NCI-H1417 treated with DMSO at 0.1 percent for 48 hours (cell line): ENCODE results near the gene SIRPD.
A peak's percentile ranks its signal among the peaks of the same experiment; 100 is the strongest.
"Not testable (repeated sequence)": the region's sequence is repeated elsewhere in the genome, so short reads cannot be mapped to it uniquely, and the experiment has no call there.

Source experiments
- DNase-seq: peaks from one replicate; lab custom pipeline; 2025; lab: John Stamatoyannopoulos, UW

SIRPD gene

DNA sequence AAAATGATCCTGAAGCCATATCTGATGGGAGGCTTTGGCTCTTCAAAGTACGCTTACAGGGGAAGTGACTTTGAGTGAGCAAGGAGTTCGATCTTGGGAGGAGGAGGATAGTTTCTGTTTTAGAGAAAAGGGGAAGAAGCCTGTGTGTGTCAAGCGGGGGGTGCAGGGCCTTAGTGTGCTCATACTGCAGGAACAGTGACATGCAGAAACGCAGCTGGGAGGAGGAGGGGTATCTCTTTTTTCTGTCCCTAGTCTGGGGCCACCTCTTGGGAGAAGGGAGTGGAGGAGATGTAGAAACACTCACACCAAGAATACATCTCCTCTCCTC is 19.8 kb downstream of the SIRPD start:
- DNase-seq: no peak

DNA sequence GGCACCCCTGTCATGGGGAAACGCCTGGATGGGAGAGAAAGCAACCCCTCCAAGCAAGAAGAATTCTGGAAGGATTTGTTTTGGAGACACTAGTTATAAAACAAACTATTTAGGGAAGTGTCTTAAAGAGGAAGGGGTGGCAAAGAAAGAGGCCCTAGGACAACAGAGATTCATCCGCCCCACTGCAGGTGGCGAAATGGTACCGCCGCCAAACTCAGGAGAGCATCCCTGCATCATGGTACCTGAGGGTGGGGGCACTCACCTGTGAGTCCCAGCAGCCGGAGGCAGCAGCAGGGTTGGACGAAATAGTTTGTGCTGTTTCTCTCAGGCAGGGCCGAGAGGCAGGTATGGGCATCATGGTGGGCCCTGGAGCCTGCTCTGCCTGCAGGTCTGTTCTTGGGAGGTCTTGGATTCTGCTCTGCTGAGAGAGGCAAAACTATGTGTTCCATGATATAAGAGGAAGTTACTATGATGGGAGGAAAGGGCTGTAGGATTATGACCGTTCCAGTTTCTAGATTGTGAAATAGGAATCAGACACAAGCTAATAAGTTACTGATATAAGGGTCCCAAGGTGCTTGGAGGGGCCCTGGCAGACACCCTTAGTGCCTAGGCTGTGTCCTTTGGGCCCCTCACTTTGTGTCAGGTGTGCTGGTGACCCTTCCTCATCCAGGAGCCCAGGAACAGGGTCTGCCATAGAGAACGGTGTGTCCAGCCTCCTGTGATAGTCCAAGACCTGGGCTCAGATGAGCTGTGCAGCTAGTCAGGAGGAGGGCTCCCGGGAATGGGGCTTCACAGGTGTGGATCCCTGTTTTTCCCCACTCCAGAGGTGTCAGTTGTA is 20.4 kb downstream of the SIRPD start:
- DNase-seq: no peak

DNA sequence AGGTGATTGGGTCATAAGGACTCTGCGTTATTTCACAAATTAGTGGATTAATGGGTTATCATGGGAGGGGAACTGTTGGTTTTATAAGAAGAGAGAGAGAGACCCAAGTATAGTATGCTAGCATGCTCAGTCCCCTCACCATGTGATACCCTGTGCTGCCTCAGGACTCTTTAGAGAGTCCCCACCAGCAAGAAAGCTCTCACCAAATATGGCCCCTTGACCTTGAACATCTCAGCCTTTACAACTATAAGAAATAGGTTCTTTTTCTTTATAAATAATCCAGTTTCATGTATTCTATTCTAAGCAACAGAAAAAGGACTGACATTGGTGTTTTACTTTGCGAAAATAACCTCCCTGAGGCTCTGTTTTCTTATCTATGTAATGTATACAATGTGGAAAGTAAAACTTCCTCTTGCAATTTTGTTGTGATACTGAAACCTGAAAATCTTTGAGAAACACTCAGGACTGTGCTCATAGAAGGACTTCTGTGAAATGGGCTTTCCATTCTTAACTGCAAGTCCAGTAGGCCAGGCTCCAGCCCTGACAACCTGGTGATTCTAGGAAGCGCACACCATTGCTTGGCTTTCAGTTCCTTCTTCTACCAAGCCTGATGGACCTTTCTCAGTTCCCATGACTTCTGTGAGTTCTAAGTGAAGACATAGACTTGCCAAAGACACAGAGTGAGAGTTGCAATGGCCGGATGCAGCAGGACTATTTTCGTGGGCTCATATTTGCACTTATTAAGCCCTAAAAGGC is 21.9 kb downstream of the SIRPD start:
- DNase-seq: no peak

DNA sequence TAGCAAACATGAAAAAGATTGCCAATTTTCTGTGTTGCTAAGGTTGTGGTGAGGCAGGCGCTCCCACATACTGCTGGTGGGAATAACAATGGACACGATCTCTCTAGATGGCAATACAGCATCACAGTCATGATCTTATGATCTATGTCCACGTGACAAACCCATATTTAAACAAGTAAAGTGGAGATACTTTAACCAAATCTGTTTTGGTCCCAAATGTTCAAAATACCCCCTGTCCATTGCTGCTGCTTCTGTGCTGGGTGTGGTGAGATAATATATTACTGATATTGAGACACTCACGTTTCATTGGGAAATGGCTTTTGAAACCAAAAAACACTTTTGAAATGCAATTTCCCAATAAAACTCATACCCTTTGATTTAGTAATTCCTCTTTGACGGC is 23.0 kb downstream of the SIRPD start:
- DNase-seq: no peak

DNA sequence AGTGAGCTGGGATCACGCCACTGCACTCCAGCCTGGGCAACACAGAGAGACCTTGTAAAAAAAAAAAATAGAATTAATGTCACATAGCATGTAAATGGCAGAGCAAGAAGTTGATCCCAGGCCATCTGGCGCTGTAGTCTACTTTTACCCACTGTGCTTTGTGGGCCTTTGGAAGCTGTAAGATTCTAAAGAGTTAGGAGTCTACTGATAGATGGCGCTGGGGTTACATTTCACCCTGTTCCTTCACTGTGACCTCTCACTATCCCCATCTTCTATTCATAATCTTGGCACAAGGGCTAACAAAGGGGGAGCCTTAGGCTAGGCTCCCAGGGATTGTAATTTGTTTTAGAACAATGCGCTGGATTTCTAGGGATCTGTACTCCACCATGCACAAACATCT is 24.4 kb downstream of the SIRPD start:
- DNase-seq: no peak

DNA sequence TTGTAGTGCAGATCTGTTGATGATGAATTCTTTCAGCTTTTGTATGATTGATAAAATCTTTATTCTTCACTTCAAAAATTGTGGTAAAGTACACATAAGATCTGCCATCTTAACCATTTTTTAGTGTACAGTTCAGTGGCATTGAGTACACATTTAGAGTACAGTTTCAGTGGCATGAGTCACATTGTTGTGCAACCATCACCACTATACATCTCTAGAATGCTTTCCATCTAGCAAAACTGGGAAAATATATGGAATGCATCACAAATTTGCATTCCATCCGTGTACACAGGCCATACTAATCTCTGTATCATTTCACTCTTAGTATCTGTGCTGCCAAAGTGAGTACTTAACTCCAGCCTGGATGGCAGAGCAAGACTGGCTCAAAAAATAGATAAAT is 28.7 kb downstream of the SIRPD start:
- DNase-seq: no peak

DNA sequence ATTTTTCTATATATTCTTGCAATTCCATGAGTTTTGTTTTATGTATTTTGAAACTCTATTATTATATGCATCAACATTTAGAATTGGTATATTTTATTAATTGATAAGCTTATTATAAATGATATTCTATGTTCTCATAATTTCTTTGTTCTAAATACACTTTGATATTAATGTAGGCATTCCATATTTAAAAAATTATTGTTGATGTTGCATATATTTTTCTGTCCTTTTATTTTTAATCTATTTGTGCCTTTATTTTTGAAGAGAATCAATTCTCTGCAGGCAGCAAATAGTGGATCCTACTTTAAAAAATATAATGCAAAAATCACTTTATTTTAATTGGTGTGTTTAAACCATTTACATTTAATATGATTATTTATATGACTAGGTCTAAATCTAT is 29.6 kb downstream of the SIRPD start:
- DNase-seq: no peak

DNA sequence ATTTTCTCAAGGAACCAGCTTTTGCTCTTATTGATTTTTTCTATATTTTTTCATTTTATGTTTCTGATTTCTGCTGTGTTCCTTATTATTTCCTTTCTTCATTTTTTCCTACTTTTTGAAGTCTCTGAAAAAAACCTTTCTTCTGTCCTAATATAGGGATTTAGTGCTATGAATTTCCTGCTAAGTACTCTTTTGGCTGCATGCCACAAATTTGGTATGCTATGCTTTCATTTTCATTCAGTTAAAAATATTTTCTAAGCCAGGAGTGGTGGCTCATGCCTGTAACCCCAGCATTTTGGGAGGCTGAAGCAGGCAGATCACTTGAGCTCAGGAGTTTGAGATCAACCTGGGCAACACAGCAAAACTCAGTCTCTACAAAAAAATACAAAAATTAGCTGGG is 30.6 kb downstream of the SIRPD start:
- no peak for DNase-seq

DNA sequence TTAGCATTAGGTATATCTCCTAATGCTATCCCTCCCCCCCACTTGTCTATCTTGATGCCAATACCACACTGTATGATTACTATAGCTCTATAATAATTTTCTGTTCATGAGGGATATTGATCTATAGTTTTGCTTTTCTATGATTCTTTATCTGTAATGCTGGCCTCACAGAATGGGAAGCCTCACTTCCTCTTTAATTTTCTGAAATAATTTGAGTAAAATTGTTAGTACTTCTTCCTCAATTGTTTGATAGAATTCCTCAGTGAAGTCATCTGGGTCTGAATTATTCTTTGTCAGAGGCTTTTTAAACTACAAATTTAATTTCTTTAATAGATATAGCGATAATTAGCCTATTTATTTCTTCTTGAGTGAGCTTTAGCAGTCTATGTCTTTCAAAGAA is 31.2 kb downstream of the SIRPD start:
- no peak for DNase-seq

DNA sequence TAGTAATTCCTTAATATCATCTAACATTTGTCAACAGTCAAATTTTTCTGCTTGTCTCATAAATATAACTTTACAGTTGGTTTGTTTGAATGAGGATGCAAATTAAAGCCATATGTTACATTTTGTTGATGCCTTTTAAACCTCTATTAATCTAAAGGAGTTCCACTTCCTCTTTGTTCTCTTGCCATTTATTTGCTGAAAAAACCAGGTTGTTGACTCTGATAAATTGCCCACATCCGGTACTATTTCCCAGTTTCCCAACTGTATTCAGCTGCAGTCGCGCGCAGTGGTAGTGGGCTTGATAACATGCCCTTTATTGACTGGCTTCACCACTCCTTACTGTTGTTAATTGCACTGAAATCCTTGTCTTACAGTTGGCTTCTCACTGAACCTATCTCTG is 33.5 kb downstream of the SIRPD start:
- peak; percentile 18 for DNase-seq

DNA sequence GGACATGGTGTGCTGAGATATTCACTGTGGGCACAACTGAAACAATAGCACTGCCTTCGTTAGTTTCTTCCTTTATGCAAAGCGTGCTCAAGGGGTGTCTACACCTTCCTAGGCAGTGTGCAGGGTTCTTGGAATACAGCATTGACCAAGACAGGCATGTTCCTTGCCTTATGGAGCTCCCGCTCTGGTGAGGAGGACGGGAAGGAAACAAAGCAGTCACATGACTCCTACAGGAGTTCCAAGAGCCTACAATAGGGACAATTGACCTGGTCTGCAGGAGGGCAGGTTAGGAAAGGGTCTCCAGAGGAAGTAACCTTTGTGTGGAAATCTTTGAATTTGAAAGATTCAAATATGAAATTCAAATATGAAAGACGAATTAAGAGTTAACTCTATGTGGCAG is 40.5 kb downstream of the SIRPD start:
- DNase-seq: no peak

DNA sequence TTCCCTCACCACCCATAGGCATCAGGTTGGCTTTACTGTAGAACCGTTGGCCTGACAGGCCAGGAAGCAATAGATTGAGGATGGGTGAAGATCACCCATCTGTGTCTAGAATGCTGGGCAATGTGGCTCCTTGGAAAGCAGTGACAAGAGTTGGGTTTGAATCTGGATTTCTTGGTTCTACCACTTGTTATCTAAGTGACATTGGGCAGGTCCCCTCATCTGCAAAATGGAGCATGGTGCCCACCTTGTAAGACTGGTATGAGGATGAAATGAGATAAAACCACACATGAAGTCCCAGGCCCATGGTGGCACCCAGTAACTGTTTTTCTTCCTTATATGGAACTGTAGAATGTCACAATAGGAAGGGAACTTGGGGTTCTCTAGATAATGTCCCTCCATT is 43.7 kb downstream of the SIRPD start:
- no peak for DNase-seq

DNA sequence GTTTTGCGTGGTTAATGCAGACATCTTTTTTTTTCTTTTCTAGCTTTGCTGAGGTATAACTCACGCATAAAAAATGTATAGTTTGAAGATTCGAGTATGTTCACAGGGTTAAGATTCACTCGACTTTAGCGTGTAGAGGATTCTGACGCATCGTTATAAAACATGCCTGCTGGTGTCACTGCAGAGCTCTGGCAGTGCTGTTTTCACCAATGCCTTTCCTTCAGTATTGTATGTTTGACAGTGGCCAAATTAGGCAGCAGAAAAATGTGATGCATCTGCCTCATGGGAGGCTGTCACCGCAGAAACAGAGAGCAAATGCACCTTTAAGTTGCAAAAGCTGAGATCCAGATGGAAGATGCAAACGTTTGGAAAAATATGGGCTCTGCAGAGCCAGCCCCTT is 48.3 kb downstream of the SIRPD start:
- DNase-seq: no peak

DNA sequence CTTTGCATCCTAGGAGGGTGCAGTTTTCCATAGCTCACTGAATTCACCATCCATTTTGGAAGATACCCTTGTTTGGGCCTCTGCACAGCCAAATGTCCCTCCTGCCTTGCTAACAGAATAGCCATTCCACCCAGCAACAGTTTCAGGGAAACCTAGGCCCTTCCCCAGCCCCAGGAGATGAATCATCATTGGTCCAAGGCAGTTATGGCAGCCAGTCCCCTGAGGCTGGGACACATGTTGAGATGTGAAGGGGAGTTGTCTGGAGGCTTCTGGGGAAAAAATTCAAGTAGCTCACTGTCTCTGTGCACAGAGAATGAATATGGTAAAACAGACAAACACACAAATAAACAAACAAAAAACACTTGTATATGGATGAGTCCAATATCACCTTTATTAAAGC is 48.9 kb downstream of the SIRPD start:
- no peak for DNase-seq

DNA sequence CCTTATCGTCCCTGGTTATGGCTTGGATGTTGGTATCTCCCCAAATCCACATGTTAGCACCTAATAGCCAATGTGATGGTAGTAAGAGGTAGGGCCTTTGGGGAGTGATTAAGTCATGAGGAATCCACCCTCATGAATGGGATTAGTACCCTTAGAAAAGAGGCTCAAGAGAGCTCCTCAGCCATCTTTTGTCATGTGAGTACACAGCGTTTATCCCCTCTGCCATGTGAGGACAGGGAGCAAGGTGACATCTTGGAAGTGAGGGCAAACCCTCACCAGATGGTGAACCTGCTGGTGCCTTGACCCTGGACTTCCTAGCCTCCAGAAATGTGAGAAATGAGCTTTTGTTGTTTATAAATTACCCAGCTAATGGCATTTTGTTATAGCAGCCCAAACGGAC is 50.2 kb downstream of the SIRPD start:
- no peak for DNase-seq

DNA sequence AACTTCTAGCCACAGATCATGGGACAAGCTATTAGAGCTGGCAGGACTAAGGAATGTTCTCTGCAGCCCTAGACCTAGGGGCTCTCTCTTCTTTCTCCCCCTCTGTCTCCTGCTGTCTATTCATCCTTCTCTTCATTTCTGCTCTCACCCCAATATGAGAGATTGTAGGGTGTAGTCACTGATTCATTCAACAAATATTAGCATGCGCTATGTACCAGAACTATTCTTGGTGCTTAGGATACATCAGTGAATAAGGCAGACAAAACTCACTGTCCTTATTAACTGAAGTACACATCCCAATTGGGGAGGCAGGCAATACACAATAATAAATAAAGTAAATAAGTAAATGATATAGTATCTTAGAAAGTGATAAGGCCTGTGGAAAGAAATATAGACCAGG is 51.6 kb downstream of the SIRPD start:
- no peak for DNase-seq

DNA sequence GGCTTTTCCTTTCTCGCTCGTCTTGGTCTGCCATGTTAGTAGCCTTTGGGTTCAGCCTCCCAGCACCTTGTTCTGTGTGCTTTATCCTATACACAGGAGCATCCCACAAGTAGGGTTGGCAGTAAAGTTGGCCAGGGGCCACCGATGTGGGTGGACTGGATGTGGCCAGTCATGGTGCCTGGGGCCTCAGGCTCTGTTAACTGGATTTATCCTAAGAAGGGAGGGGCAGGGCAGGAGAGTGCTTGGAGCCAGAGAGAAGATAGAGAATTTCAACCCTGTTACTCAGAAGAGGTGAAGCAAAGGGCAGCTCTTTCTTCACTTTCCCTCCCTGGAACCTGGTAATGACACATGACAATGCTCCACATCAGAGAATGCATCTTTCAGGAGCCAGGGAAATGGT is 52.1 kb downstream of the SIRPD start:
- no peak for DNase-seq

DNA sequence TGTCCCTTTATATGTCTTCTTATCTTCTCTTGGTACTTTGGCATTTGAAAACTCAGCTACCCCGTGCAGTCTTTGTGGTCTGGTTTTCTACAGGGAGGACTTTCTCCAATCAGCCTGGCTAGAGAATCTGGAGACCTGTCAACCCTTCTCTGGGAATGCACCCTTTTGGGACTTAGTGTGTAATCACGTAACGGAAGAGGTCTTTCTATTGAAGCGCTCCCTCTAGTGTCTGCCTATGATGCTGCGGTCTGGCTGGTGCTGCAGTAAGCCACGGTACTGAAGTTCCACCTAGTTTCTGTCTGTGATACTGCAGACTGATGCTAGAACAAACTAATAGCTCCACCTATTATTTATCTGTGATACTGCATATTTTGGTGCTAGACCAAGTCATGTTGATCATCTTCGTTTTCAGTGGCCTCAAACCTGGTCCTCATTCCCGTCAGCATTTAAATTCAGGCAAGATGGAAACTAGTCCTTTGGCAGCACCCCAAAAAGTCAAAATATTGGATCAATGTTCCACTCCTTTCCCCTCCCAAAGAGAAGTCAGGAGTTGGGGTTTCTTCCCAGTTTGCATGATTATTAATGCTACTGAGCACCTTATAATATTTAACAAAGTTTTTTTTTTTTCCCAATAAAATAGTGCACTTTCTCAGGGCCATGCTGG is 53.8 kb downstream of the SIRPD start:
- peak; percentile 71 for DNase-seq

DNA sequence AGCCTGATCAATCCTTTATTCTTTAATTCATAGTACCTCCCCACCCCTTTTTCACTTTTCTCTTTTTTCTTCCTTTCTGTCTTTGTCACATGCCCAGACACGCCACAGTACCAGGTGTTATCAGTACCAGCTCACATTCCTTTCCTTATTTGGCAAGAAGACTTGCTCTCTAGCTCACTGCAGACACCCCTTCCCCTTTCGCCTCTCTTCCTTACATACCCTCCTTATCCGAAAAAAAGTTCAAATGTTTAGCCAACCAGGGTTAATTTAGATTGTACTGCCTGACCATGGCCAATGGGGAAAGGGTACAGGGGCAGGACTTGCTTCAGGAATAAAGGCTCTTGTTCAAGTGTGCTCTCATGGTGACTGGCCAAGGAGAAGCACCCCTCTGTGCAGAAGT is 57.0 kb downstream of the SIRPD start:
- DNase-seq: no peak

DNA sequence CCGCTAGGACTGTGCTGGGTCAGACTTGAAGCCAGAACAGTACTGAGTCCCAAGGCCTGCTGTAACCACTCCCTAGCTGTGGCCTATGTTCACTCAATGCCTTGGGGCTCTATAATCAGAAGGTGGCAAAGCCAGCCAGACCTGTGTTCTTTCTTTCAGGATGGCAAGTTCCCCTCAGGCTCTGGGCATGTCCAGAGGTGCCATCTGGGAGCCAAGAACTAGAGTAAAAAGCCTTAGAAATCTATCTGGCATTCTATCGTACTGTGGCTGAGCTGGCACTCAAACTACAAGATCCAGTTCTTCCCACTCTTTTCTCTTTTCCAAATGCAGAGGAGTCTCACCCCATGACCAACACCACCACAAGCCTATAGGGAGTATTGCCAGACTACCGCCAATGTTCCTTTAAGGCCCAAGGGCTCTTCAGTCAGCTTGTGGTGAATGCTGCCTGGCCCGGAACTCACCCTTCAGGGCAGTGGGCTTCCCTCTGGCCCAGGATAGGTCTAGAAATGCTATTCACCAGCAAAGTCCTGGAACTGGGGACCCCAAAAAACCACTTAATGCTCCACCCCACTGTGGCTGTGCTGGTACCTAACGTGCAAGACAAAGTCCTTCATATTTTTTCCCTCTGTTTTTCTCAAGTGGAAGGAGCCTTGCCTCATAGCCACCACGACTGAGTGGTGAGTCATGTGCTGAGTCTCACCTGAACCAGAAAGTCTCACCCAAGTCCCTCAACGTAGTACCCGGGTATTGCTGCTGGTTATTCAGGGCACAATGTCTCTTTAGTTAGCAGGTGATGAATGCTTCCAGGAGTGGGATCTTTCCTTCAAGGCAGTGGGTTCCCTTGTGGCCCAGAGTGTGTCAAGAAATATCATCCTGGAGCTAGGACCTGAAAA is 57.7 kb downstream of the SIRPD start:
- no peak for DNase-seq

DNA sequence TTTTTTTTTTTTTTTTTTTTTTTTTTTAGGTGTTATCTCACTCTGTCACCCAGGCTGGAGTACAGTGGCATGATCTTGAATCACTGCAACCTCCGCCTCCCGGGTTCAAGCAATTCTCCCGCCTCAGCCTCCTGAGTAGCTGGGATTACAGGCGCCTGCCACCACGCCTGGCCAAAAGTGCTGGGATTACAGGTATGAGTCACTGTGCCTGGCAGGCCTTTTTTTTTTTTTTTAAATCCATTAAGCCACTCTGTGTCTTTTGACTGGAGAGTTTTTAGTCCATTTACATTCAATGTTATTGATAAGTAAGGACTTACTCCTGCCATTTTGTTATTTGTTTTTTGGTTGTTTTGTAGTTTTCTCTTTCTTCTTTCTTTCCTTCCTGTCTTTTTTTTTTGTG is 60.1 kb downstream of the SIRPD start:
- DNase-seq: not testable (repeated sequence)

DNA sequence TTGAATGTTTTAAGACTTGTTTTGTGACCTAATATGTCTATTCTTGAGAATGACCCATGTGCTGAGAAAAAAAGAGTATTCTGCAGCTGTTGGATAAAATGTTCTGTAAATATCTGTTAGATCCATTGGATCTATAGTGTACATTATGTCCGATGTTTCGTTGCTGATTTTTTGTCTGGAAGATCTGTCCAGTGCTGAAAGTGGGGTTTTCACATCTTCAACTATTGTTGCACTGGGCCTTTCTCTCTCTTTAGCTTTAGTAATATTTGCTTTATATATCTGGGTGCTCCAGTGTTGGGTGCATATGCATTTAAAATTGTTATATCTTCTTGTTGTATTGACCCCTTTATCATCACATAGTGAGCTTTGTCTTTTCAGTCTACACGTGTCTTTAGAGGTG is 60.6 kb downstream of the SIRPD start:
- no peak for DNase-seq
